HG03025 (cell line): ENCODE data around the gene LRPPRC.

Source experiments
- ATAC-seq: cut with Tn5 transposase; IDR thresholded peaks from one replicate; pipeline ENCODE4 v1.9.1; 2021; ENCODE audit warnings: mild to moderate bottlenecking, moderate library complexity; ENCODE audit not compliant: unreplicated experiment, low FRiP score

The LRPPRC gene

GRCh38 chr2:43837831-43838559 is 157.8 kb downstream of the LRPPRC start:
- no peak for ATAC-seq

GRCh38 chr2:43837033-43837432 is 158.8 kb downstream of the LRPPRC start:
- ATAC-seq, result no peak
